ENCODE data around the gene AIRE. TPM values are rescaled to one million over a fixed set of nuclear protein-coding genes. Genes with fewer than 3 reads are reported as not detected.

The AIRE gene
- total RNA-seq, 1 donor from 2014 or later: not detected

DNA sequence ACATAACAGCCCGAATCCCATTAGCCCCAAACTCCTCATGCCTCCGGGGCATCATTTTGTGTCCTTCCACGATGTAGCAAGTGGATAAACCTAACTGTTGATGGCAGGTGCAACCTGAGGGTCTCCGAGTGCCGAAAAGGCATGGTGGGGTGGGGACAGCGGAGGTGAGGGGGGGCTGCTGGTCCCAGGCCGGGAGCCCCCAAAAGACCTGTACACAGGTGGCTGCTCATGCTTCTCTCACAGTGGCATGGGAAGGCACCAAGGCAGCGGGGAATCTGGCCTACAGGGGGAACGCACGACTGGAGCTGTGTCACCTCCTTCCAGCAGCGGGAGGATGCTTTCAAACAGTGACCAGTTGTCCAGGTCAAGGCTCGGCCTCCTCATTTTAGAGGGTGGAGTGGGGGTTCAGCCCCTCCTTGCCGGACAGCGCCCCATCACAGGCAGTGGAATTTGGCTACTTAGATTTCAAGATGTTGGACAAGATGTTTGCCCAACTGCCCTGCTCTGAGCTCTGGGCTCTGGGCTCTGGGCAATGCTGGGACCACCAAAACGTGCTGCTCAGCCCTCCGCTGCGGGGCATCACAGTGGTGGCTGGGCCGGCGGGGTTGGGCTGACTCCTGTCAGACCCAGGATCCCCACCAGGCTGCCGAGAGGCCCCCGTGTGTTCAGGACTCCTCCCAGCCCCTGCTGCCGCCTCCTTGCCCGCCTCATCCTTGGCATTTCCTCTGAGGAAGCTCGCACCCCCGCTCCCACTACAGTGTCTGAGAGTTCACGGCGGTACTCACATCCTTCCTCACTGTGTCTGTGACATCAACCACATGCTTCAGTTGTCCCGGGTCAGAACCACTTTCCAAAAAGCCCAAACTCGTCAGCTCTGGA, 31.6 kb upstream of the AIRE start:
- Mint-ChIP-seq H3K9me3 (ENCODE audit: unreplicated experiment) (no peaks in the 10 kb centered on the region), H3K4me1 (ENCODE audit: low read depth, unreplicated experiment) (no peaks in the 10 kb centered on the region), H3K27me3 (ENCODE audit: unreplicated experiment) (no peaks in the 10 kb centered on the region), H3K36me3 (ENCODE audit: unreplicated experiment) (peaks cover 3% of the 10 kb centered on the region), H3K27ac (ENCODE audit: unreplicated experiment) (no peak overlapping the region), H3K4me3 (ENCODE audit: unreplicated experiment) (no peak overlapping the region)
- no peak for DNase-seq
- TF ChIP-seq, protein P1, sequence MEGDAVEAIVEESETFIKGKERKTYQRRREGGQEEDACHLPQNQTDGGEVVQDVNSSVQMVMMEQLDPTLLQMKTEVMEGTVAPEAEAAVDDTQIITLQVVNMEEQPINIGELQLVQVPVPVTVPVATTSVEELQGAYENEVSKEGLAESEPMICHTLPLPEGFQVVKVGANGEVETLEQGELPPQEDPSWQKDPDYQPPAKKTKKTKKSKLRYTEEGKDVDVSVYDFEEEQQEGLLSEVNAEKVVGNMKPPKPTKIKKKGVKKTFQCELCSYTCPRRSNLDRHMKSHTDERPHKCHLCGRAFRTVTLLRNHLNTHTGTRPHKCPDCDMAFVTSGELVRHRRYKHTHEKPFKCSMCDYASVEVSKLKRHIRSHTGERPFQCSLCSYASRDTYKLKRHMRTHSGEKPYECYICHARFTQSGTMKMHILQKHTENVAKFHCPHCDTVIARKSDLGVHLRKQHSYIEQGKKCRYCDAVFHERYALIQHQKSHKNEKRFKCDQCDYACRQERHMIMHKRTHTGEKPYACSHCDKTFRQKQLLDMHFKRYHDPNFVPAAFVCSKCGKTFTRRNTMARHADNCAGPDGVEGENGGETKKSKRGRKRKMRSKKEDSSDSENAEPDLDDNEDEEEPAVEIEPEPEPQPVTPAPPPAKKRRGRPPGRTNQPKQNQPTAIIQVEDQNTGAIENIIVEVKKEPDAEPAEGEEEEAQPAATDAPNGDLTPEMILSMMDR (IDR thresholded peaks at IDR 0.05; ENCODE audit: partially characterized antibody, unreplicated experiment): no peak

- H3K27ac Mint-ChIP-seq (ENCODE audit: unreplicated experiment): no peak overlapping the region
- TF ChIP-seq, protein P1 (IDR thresholded peaks at IDR 0.05; ENCODE audit: partially characterized antibody, unreplicated experiment): no peak
- peak; percentile 18 for DNase-seq
Observed at GRCh38 chr21:44255511-44255981, 30.1 kb upstream of the AIRE start.

GRCh38 chr21:44258056-44258725, 27.5 kb upstream of the AIRE start:
- Mint-ChIP-seq H3K4me3 (ENCODE audit: unreplicated experiment) (no peak overlapping the region), H3K9me3 (ENCODE audit: unreplicated experiment) (peaks cover 2% of the 10 kb centered on the region), H3K27me3 (ENCODE audit: unreplicated experiment) (no peaks in the 10 kb centered on the region), H3K4me1 (ENCODE audit: low read depth, unreplicated experiment) (no peaks in the 10 kb centered on the region), H3K27ac (ENCODE audit: unreplicated experiment) (no peak overlapping the region), H3K36me3 (ENCODE audit: unreplicated experiment) (peaks cover 14% of the 10 kb centered on the region)
- TF ChIP-seq, protein P1 (IDR thresholded peaks at IDR 0.05; ENCODE audit: partially characterized antibody, unreplicated experiment): no peak
- DNase-seq: peak; percentile 10

More at GRCh38 chr21:44255511-44255981, 30.1 kb upstream of the AIRE start:
- no peak overlapping the region for H3K4me3 Mint-ChIP-seq (ENCODE audit: unreplicated experiment)
- peaks cover 2% of the 10 kb centered on the region for H3K9me3 Mint-ChIP-seq (ENCODE audit: unreplicated experiment)
- H3K36me3 Mint-ChIP-seq (ENCODE audit: unreplicated experiment): peaks cover 14% of the 10 kb centered on the region
- H3K4me1 Mint-ChIP-seq (ENCODE audit: low read depth, unreplicated experiment): no peaks in the 10 kb centered on the region
- no peaks in the 10 kb centered on the region for H3K27me3 Mint-ChIP-seq (ENCODE audit: unreplicated experiment)

GRCh38 chr21:44259082-44259705, 26.5 kb upstream of the AIRE start:
- H3K36me3 Mint-ChIP-seq (ENCODE audit: unreplicated experiment): peaks cover 14% of the 10 kb centered on the region
- no peak overlapping the region for H3K4me3 Mint-ChIP-seq (ENCODE audit: unreplicated experiment)
- peaks cover 2% of the 10 kb centered on the region for H3K9me3 Mint-ChIP-seq (ENCODE audit: unreplicated experiment)
- H3K27ac Mint-ChIP-seq (ENCODE audit: unreplicated experiment): no peak overlapping the region
- TF ChIP-seq, protein P1 (IDR thresholded peaks at IDR 0.05; ENCODE audit: partially characterized antibody, unreplicated experiment): no peak
- peak; percentile 1 for DNase-seq
- H3K4me1 Mint-ChIP-seq (ENCODE audit: low read depth, unreplicated experiment): peaks cover 3% of the 10 kb centered on the region
- H3K27me3 Mint-ChIP-seq (ENCODE audit: unreplicated experiment): no peaks in the 10 kb centered on the region

Data from glutamatergic neuron (in vitro differentiated cells).